IPS-18a (cell line): ENCODE measurements around the gene DENND6B.
A peak's percentile ranks its signal among the peaks of the same experiment; 100 is the strongest.

Experiments
- H3K27ac ChIP-seq: one replicate; pipeline ENCODE4 v1.5.1; 2013; ENCODE audit warnings: low read length
- H3K27me3 ChIP-seq: one replicate; pipeline ENCODE4 v1.6.1; 2013; ENCODE audit warnings: mild to moderate bottlenecking, low read length; ENCODE audit not compliant: control insufficient read depth, insufficient read depth
- H3K36me3 ChIP-seq: one replicate; pipeline ENCODE4 v1.6.1; 2013; ENCODE audit warnings: low read depth, low read length; ENCODE audit not compliant: control insufficient read depth
- H3K4me1 ChIP-seq: one replicate; pipeline ENCODE4 v1.6.1; 2013; ENCODE audit warnings: low read depth, low read length; ENCODE audit not compliant: control insufficient read depth
- H3K4me3 ChIP-seq: one replicate; pipeline ENCODE4 v1.5.1; 2013; ENCODE audit warnings: low read length
- H3K9ac ChIP-seq: one replicate; pipeline ENCODE4 v1.6.1; 2013; ENCODE audit warnings: mild to moderate bottlenecking, low read length, moderate library complexity
- H3K9me3 ChIP-seq: one replicate; pipeline ENCODE4 v1.6.1; 2013; ENCODE audit warnings: low read depth, low read length; ENCODE audit not compliant: control insufficient read depth

The DENND6B gene

DNA sequence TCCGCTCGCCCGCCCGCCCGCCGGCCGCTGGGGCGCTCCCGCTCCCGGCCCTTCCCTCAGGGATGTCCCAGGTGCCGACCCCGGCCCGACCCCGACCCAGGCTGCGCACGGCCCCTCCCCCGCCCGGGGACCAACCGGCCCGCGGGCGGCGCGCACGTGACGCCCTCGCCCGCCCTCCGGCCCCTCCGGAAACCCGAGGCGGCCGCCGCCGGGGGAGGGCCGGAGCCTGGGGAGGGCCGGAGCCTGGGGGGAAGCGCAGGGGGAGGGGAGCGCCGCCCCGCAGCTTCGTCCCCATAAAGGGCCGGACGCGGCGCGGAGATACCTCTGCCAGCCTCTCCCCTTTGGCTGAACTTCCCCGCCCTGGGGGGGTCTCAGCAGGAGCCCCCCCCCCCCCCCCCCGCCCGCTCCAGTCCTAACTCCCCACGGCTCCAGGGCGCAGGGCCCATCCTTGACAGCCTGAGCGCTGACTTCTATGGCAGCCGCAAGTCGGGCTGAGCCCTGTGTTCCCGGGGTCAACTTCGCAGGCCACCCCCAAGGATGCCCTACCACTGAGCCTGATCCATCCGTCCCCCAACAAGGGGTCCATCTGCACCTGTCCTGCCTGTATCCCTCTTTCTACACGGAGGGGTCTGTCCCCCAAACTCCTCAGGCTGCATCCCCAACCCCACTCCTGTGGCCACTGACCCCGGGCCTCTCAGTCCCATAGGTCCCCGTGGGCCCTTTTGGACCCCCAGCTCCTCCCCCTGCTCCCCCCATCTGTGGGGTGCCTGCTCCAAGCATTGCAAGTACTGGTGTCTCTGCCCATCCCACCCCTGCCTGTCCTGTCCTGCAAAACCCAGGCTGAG lies 65.0 kb downstream of the DENND6B start, which contains the start of gene MAPK12:
Gene MAPK12 (minus strand): TSS at position 69 of the 845 bp plus-strand sequence. CDS start 174 bp downstream, outside the sequence.
- H3K9ac ChIP-seq, result no peak within 1 kb of the TSS
- peak within 1 kb of the TSS; percentile 50 for H3K4me3 ChIP-seq
- H3K36me3 ChIP-seq, result no peaks in the 10 kb centered on the region
- H3K9me3 ChIP-seq, result no peaks in the 10 kb centered on the region
- H3K27ac ChIP-seq, result no peak within 1 kb of the TSS
- peaks cover 26% of the 10 kb centered on the region for H3K27me3 ChIP-seq
- H3K4me1 ChIP-seq, result no peaks in the 10 kb centered on the region

GRCh38 chr22:50260801-50261614 lies 65.8 kb downstream of the DENND6B start:
- H3K36me3 ChIP-seq, result no peaks in the 10 kb centered on the region
- H3K4me3 ChIP-seq, result peak overlapping the region; percentile 50
- H3K4me1 ChIP-seq, result no peaks in the 10 kb centered on the region
- H3K27me3 ChIP-seq, result peaks cover 26% of the 10 kb centered on the region
- no peak overlapping the region for H3K27ac ChIP-seq
- H3K9me3 ChIP-seq, result no peaks in the 10 kb centered on the region
- H3K9ac ChIP-seq, result no peak overlapping the region

GRCh38 chr22:50260434-50260800 lies 66.4 kb downstream of the DENND6B start:
- H3K36me3 ChIP-seq, result no peaks in the 10 kb centered on the region

DNA sequence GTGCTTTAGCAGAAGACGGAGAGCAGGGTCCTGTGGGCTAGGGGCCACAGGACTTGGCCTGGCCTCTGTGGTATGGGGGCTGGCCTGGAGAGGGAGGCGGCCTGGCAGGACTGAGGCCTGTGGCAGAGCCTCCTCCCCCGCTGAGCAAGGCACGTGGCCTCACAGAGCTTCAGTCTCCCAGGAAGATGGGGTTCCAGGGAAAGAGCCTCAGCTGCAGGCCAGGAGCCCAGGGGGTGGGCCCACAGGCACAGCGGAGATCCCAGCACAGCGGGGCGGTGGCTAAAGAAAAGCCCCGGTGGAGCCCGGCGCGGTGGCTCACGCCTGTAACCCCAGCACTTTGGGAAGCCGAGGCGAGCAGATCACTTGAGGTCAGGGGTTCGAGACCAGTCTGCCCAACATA lies 67.5 kb downstream of the DENND6B start:
- peaks cover 26% of the 10 kb centered on the region for H3K27me3 ChIP-seq
- H3K4me3 ChIP-seq, result no peak overlapping the region
- H3K9me3 ChIP-seq, result no peaks in the 10 kb centered on the region
- H3K27ac ChIP-seq, result no peak overlapping the region
- H3K36me3 ChIP-seq, result no peaks in the 10 kb centered on the region
- no peaks in the 10 kb centered on the region for H3K4me1 ChIP-seq
- H3K9ac ChIP-seq, result no peak overlapping the region

More at GRCh38 chr22:50260434-50260800, 66.4 kb downstream of the DENND6B start:
- H3K9me3 ChIP-seq, result no peaks in the 10 kb centered on the region
- no peak overlapping the region for H3K27ac ChIP-seq
- no peak overlapping the region for H3K9ac ChIP-seq
- no peaks in the 10 kb centered on the region for H3K4me1 ChIP-seq
- peak overlapping the region; percentile 50 for H3K4me3 ChIP-seq
- peaks cover 26% of the 10 kb centered on the region for H3K27me3 ChIP-seq
